Tibial artery (tissue), 4 donors: ENCODE results near the gene HPSE2.
A peak's percentile ranks its signal among the peaks of the same experiment; 100 is the strongest.
"Not testable (repeated sequence)": the region's sequence is repeated elsewhere in the genome, so short reads cannot be mapped to it uniquely, and the experiment has no call there.

Experiments
- DNase-seq, 2 donors: peaks; one replicate each; pipeline ENCODE4 v3.0.0-alpha.2; 2019
- H3K27ac ChIP-seq, 2 donors: fragments of 200-600 bp; sonication (generic) in 1 of 2; 1 replicate in 1 of 2; 2 replicates in 1 of 2; pipeline ENCODE4 v1.5.1; 2018 to 2019; ENCODE audit warnings: mild to moderate bottlenecking in 1 of 2
- H3K27me3 ChIP-seq, 2 donors: fragments of 200-600 bp; sonication (generic) in 1 of 2; one replicate each; pipeline versions ENCODE4 v1.5.1 to v1.6.0; 2016 to 2019
- H3K36me3 ChIP-seq, 3 donors: fragments of 200-600 bp; sonication (generic) in 2 of 3; one replicate each; pipeline ENCODE4 v1.5.1; 2016 to 2019; ENCODE audit warnings: mild to moderate bottlenecking in 2 of 3
- H3K4me1 ChIP-seq, 4 donors: fragments of 200-600 bp; sonication (generic) in 2 of 4; 1 replicate in 3 of 4; 2 replicates in 1 of 4; pipeline ENCODE4 v1.5.1; 2016 to 2019
- H3K4me3 ChIP-seq, 2 donors: fragments of 200-600 bp; sonication (generic) in 1 of 2; 1 replicate in 1 of 2; 2 replicates in 1 of 2; pipeline ENCODE4 v1.5.1; 2018 to 2019; ENCODE audit warnings: mild to moderate bottlenecking in 2 of 2
- H3K9me3 ChIP-seq, 3 donors: fragments of 200-600 bp; sonication (generic) in 1 of 3; one replicate each; pipeline ENCODE4 v1.5.1; 2016 to 2019
- intact Hi-C: fragments of 100-400 bp; cut with DNase I; formaldehyde crosslinking; loops from one replicate; pipeline ENCODE4 v1.15.0; 2023; ENCODE audit warnings: low total_unique reads
- TF ChIP-seq, protein P1 (sequence below), 2 experiments: fragments of 200-600 bp in 1 of 2; fragments of 450-650 bp in 1 of 2; IDR thresholded peaks; one replicate each; pipeline ENCODE4 v1.5.1; 2017 to 2019; ENCODE audit warnings: antibody characterized with exemption in 2 of 2, mild to moderate bottlenecking in 1 of 2, moderate library complexity in 1 of 2

The HPSE2 gene

DNA sequence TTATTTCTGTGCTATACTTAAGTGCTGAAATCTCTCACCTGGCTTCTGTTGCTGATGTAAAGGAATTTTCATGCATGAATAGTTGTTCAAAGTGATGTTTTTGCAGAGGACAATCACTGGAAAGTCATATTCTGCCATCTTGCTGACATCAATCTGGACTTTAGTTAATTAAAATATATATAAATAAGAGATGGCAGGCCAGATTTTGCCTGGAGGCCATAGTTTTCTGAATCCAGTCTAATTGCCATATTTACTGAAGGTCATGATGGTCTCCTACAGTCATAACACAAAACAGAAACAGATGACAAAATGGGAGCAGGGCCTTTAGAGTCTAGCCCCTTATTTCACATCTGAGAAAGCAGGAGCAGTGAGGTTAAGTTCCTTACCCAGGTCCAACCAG is 228.2 kb downstream of the HPSE2 start:
- intact Hi-C loops, result no loop called here
- TF ChIP-seq, protein P1, sequence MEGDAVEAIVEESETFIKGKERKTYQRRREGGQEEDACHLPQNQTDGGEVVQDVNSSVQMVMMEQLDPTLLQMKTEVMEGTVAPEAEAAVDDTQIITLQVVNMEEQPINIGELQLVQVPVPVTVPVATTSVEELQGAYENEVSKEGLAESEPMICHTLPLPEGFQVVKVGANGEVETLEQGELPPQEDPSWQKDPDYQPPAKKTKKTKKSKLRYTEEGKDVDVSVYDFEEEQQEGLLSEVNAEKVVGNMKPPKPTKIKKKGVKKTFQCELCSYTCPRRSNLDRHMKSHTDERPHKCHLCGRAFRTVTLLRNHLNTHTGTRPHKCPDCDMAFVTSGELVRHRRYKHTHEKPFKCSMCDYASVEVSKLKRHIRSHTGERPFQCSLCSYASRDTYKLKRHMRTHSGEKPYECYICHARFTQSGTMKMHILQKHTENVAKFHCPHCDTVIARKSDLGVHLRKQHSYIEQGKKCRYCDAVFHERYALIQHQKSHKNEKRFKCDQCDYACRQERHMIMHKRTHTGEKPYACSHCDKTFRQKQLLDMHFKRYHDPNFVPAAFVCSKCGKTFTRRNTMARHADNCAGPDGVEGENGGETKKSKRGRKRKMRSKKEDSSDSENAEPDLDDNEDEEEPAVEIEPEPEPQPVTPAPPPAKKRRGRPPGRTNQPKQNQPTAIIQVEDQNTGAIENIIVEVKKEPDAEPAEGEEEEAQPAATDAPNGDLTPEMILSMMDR (IDR thresholded peaks at IDR 0.05), result no peak
- H3K4me1 ChIP-seq, result peaks cover 0 to 35% (median 2%) of the 10 kb centered on the region in 4 donors
- H3K27me3 ChIP-seq, result no peaks in the 10 kb centered on the region
- DNase-seq, result no peak
- peaks cover 4 to 12% (median 4%) of the 10 kb centered on the region in 3 donors for H3K9me3 ChIP-seq
- no peaks in the 10 kb centered on the region for H3K36me3 ChIP-seq
- H3K27ac ChIP-seq, result peak overlapping the region in 1 of 2 donors; percentile 12
- H3K4me3 ChIP-seq, result no peak overlapping the region

DNA sequence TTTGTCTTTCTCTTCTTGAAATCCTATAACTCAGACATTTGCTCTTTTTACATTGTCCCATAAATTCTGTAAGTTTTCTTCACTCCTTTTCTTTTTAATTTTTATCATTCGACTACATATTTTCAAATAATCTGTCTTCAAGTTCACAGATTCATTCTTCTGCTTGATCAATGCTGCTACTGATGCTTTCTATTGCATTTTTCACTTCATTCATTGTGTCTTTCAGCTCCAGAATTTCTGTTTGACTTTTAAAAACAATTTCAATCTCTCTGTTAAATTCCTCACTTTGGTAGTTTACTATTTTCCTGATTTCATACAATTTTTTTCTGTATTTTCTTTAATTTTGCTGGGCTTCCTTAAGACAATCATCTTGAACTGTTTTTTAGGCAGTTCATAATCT is 230.4 kb downstream of the HPSE2 start:
- peaks cover 0 to 32% (median 2%) of the 10 kb centered on the region in 4 donors for H3K4me1 ChIP-seq
- intact Hi-C loops, result no loop called here
- TF ChIP-seq, protein P1 (IDR thresholded peaks at IDR 0.05), result no peak
- no peak for DNase-seq
- H3K27ac ChIP-seq, result no peak overlapping the region
- no peaks in the 10 kb centered on the region for H3K27me3 ChIP-seq
- peaks cover 4 to 12% (median 4%) of the 10 kb centered on the region in 3 donors for H3K9me3 ChIP-seq
- H3K36me3 ChIP-seq, result no peaks in the 10 kb centered on the region
- no peak overlapping the region for H3K4me3 ChIP-seq

DNA sequence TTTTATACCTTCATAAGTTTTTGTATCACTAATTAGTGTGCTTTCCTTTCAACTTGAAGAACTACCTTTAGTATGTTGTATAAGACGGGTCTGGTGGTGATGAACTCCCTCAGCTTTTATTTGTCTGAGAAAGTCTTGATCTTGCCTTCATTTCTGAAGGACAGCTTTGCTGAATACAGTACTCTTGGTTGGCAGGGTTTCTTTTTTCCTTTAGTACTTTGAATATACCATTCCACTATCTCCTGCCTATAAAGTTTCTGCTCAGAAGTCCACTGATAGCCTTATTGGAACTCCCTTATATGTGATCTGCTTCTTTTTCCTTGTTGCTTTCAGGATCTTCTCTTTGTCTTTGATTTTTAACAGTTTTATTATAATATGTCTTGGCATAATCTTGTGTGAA is 230.9 kb downstream of the HPSE2 start:
- peaks cover 0 to 27% (median 2%) of the 10 kb centered on the region in 4 donors for H3K4me1 ChIP-seq
- H3K4me3 ChIP-seq, result no peak overlapping the region
- H3K9me3 ChIP-seq, result peaks cover 4 to 12% (median 4%) of the 10 kb centered on the region in 3 donors
- DNase-seq, result no peak
- no peak overlapping the region for H3K27ac ChIP-seq
- intact Hi-C loops, result no loop called here
- H3K27me3 ChIP-seq, result no peaks in the 10 kb centered on the region
- H3K36me3 ChIP-seq, result no peaks in the 10 kb centered on the region
- TF ChIP-seq, protein P1 (IDR thresholded peaks at IDR 0.05), result no peak

DNA sequence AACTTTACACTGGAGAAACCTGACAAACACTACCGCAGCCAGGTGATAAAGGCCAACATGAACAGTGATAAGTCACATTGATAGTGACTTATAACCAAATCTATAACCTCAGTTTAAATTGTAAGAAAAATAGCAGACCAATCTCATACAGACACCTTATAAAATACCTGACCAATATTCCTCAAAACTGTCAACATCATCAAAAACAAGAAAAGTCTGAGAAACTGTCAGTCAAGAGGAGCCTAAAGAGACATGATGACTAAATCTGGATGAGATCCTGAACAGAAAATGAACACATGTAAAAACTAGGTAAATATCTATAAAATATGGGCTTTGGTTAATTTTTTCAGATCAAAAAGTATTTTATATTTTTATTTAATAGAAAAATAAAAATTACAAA is 233.3 kb downstream of the HPSE2 start:
- intact Hi-C loops, result no loop called here
- Histone ChIP-seq H3K4me1 (peaks cover 0 to 3% (median 0%) of the 10 kb centered on the region in 4 donors), H3K36me3 (no peaks in the 10 kb centered on the region), H3K9me3 (peaks cover 4 to 12% (median 4%) of the 10 kb centered on the region in 3 donors), H3K4me3 (no peak overlapping the region), H3K27ac (no peak overlapping the region), H3K27me3 (no peaks in the 10 kb centered on the region)
- no peak for DNase-seq
- TF ChIP-seq, protein P1 (IDR thresholded peaks at IDR 0.05), result no peak

DNA sequence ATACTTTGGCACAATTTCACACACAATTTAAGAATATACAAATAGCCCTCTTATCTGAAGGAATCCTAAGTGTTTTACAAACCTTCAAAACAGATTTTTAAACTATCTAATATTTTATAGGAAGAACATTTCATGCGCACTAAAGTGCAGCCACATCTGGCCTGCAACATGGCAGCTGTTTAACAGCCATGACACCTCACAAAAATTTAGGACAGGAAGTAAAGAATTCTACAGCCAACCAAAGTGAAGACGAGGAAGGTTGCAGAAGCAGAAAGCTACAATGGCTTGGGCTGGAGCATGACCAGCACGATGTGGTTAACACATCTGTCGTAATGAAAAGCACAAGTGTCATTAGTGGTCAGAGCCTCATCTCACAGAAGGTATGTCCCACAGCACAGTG is 238.1 kb downstream of the HPSE2 start:
- H3K4me1 ChIP-seq, result no peaks in the 10 kb centered on the region
- H3K4me3 ChIP-seq, result no peak overlapping the region
- H3K9me3 ChIP-seq, result no peaks in the 10 kb centered on the region
- H3K27ac ChIP-seq, result no peak overlapping the region
- no peaks in the 10 kb centered on the region for H3K27me3 ChIP-seq
- TF ChIP-seq, protein P1 (IDR thresholded peaks at IDR 0.05), result no peak
- no peaks in the 10 kb centered on the region for H3K36me3 ChIP-seq
- intact Hi-C loops, result no loop called here
- DNase-seq, result no peak

DNA sequence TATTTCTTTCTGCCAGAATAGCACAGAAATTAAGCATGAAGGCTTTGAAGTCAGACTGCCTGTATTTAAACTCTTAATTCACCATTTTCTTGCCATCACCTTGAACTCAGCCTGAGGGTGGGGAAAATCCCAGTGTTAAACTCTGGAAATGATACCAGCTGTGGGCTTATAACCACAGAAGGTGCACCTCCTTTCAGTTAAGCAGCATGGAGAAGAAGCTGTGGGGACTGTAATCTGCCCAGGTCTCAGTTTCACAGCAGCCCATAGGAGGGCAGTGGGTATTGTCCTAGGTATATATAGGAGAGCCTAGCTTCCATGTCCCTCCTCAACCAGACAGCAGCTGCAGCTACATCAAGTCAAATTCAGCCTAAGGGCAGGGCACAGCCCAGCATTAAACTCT is 241.6 kb downstream of the HPSE2 start:
- Histone ChIP-seq H3K27me3 (no peaks in the 10 kb centered on the region), H3K27ac (no peak overlapping the region), H3K4me1 (no peaks in the 10 kb centered on the region), H3K9me3 (no peaks in the 10 kb centered on the region), H3K36me3 (no peaks in the 10 kb centered on the region), H3K4me3 (no peak overlapping the region)
- intact Hi-C loops, result no loop called here
- TF ChIP-seq, protein P1 (IDR thresholded peaks at IDR 0.05), result no peak
- no peak for DNase-seq

DNA sequence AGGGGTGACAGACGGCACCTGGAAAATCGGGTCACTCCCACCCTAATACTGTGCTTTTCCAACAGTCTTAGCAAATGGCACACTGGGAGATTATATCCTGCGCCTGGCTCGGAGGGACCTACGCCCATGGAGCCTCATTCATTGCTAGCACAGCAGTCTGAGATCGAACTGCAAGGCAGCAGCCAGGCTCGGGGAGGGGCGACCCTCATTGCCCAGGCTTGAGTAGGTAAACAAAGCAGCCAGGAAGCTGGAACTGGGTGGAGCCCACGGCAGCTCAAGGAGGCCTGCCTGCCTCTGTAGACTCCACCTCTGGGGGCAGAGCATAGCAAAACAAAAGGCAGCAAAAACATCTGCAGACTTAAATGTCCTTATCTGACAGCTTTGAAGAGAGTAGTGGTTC is 251.9 kb downstream of the HPSE2 start:
- H3K4me1 ChIP-seq, H3K36me3 ChIP-seq, H3K27me3 ChIP-seq, H3K9me3 ChIP-seq, DNase-seq, H3K4me3 ChIP-seq, intact Hi-C loops, H3K27ac ChIP-seq: not testable (repeated sequence)
